HL-60 (cell line): ENCODE data around the gene NLGN1.

Experiments used
- DNase-seq, 2 experiments: peaks; one replicate each; pipeline ENCODE4 v3.0.0-alpha.2; 2010 to 2020; ENCODE audit warnings: low read depth in 1 of 2, low spot score in 1 of 2
- H3K27ac ChIP-seq: fragments of 250-450 bp; sonication (Bioruptor Pico); replicated peaks from 2 replicates; pipeline ENCODE4 v1.5.1; 2020; ENCODE audit warnings: mild to moderate bottlenecking, moderate library complexity
- H3K27me3 ChIP-seq: fragments of 250-450 bp; sonication (Bioruptor Pico); 2 replicates; pipeline ENCODE4 v1.5.1; 2021; ENCODE audit warnings: mild to moderate bottlenecking, moderate library complexity; ENCODE audit not compliant: insufficient read depth, poor library complexity, severe bottlenecking
- H3K4me3 ChIP-seq: replicated peaks from 2 replicates; pipeline ENCODE4 v1.5.1; 2011; ENCODE audit warnings: mild to moderate bottlenecking, control low read depth, low read length; ENCODE audit not compliant: insufficient read depth
- GABPA ChIP-seq: IDR thresholded peaks from 2 replicates; pipeline ENCODE4 v1.6.1; 2012; ENCODE audit warnings: low read depth
- POLR2AphosphoS5 ChIP-seq: IDR thresholded peaks from 2 replicates; pipeline ENCODE4 v1.6.1; 2012; ENCODE audit warnings: low read depth
- REST ChIP-seq: IDR thresholded peaks from 2 replicates; pipeline ENCODE4 v1.6.1; 2012; ENCODE audit warnings: low read depth; ENCODE audit not compliant: insufficient replicate concordance
- SPI1 ChIP-seq: IDR thresholded peaks from 2 replicates; pipeline ENCODE4 v1.6.1; 2012; ENCODE audit warnings: low read depth, mild to moderate bottlenecking, borderline replicate concordance
- TF ChIP-seq, protein P1 (sequence below): IDR thresholded peaks from one replicate; pipeline ENCODE4 v1.5.1; 2011; ENCODE audit warnings: low read length, control low read depth, inconsistent platforms; ENCODE audit not compliant: insufficient read depth

The NLGN1 gene

GRCh38 chr3:174186377-174186989, 788.9 kb downstream of the NLGN1 start:
- H3K27ac ChIP-seq = no peak overlapping the region
- DNase-seq = no peak

GRCh38 chr3:174191380-174191779, 793.8 kb downstream of the NLGN1 start:
- DNase-seq = no peak
- Histone ChIP-seq H3K27me3 (no peaks in the 10 kb centered on the region), H3K4me3 (no peak overlapping the region), H3K27ac (no peak overlapping the region)
- TF ChIP-seq SPI1 (no peak), POLR2AphosphoS5 (no peak), REST (no peak), GABPA (no peak)
- TF ChIP-seq, protein P1, sequence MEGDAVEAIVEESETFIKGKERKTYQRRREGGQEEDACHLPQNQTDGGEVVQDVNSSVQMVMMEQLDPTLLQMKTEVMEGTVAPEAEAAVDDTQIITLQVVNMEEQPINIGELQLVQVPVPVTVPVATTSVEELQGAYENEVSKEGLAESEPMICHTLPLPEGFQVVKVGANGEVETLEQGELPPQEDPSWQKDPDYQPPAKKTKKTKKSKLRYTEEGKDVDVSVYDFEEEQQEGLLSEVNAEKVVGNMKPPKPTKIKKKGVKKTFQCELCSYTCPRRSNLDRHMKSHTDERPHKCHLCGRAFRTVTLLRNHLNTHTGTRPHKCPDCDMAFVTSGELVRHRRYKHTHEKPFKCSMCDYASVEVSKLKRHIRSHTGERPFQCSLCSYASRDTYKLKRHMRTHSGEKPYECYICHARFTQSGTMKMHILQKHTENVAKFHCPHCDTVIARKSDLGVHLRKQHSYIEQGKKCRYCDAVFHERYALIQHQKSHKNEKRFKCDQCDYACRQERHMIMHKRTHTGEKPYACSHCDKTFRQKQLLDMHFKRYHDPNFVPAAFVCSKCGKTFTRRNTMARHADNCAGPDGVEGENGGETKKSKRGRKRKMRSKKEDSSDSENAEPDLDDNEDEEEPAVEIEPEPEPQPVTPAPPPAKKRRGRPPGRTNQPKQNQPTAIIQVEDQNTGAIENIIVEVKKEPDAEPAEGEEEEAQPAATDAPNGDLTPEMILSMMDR = no peak

More at GRCh38 chr3:174186377-174186989, 788.9 kb downstream of the NLGN1 start:
- no peaks in the 10 kb centered on the region for H3K27me3 ChIP-seq
- no peak overlapping the region for H3K4me3 ChIP-seq
- TF ChIP-seq GABPA (no peak), REST (no peak), SPI1 (no peak), POLR2AphosphoS5 (no peak)
- TF ChIP-seq, protein P1 = no peak

DNA sequence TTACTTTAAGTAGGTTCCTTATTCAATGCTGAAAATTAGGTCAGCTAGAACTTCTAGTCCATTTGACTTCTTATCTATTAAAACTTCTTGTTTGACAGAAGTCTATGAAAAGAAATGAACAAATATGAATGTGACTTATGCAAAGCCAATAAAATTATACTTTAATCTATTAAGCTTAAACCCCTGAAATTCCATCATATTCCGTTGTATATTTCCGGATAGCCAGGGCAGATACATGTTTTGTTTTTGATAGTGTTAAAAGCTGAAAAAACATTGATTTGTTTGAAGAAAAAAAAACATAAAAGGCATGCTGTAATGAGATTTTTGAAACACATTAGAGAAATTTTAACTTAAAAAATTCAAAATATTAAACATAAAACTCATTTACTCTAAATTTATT, 794.4 kb downstream of the NLGN1 start:
- Histone ChIP-seq H3K27me3 (no peaks in the 10 kb centered on the region), H3K27ac (no peak overlapping the region), H3K4me3 (no peak overlapping the region)
- TF ChIP-seq POLR2AphosphoS5 (no peak), GABPA (no peak), SPI1 (no peak), REST (no peak)
- TF ChIP-seq, protein P1 = no peak
- DNase-seq = no peak
